Measurements from ENCODE around the gene DSCAML1. TPM values are rescaled to one million over a fixed set of nuclear protein-coding genes. Genes with fewer than 3 reads are reported as not detected.

DSCAML1 gene
- total and polyA plus RNA-seq, 4 donors: 0.18 to 1.5 (median 1.1) TPM

- TF ChIP-seq CTCF (IDR thresholded peaks at IDR 0.05; ENCODE audit: control extremely low read depth, extremely low read depth): no peak
- 91 to 93% methylated on average over 6 of the region's 6 CpGs for WGBS, 2 donors
Measured at GRCh38 chr11:117713538-117713991, 83.5 kb downstream of the DSCAML1 start.

GRCh38 chr11:117712530-117712929, 84.5 kb downstream of the DSCAML1 start:
- no peak overlapping the region for H3K9ac ChIP-seq (ENCODE audit: insufficient read depth in 1 of 2, low read length in 2 of 2)
- H3K36me3 ChIP-seq (ENCODE audit: control insufficient read depth in 4 of 4, insufficient read depth in 4 of 4, low read length in 4 of 4): no peaks in the 10 kb centered on the region
- 94 to 96% methylated on average over 13 of the region's 13 CpGs for WGBS, 2 donors
- no peak for DNase-seq
- no peak overlapping the region for H3K4me3 ChIP-seq
- no peaks in the 10 kb centered on the region for H3K27me3 ChIP-seq (ENCODE audit: control insufficient read depth in 3 of 3, insufficient read depth in 3 of 3, low read length in 2 of 3)
- peaks cover 0 to 4% (median 0%) of the 10 kb centered on the region in 4 donors for H3K9me3 ChIP-seq (ENCODE audit: control insufficient read depth in 4 of 4, insufficient read depth in 3 of 4, low read length in 3 of 4)
- H3K27ac ChIP-seq (ENCODE audit: low read depth in 1 of 2, low read length in 1 of 2): no peak overlapping the region
- no peak for ATAC-seq (ENCODE audit: insufficient read depth, low FRiP score)
- peaks cover 0 to 6% (median 3%) of the 10 kb centered on the region in 5 donors for H3K4me1 ChIP-seq (ENCODE audit: control insufficient read depth in 5 of 5, insufficient read depth in 5 of 5, low read length in 5 of 5)
- no peak for TF ChIP-seq CTCF (IDR thresholded peaks at IDR 0.05; ENCODE audit: control extremely low read depth, extremely low read depth)

More at GRCh38 chr11:117713538-117713991, 83.5 kb downstream of the DSCAML1 start:
- no peak for DNase-seq
- H3K9ac ChIP-seq (ENCODE audit: insufficient read depth in 1 of 2, low read length in 2 of 2): no peak overlapping the region
- no peak overlapping the region for H3K27ac ChIP-seq (ENCODE audit: low read depth in 1 of 2, low read length in 1 of 2)
- no peaks in the 10 kb centered on the region for H3K36me3 ChIP-seq (ENCODE audit: control insufficient read depth in 4 of 4, insufficient read depth in 4 of 4, low read length in 4 of 4)
- no peak for ATAC-seq (ENCODE audit: insufficient read depth, low FRiP score)
- no peak overlapping the region for H3K4me3 ChIP-seq
- peaks cover 0 to 15% (median 6%) of the 10 kb centered on the region in 5 donors for H3K4me1 ChIP-seq (ENCODE audit: control insufficient read depth in 5 of 5, insufficient read depth in 5 of 5, low read length in 5 of 5)
- no peaks in the 10 kb centered on the region for H3K27me3 ChIP-seq (ENCODE audit: control insufficient read depth in 3 of 3, insufficient read depth in 3 of 3, low read length in 2 of 3)
- peaks cover 0 to 4% (median 0%) of the 10 kb centered on the region in 4 donors for H3K9me3 ChIP-seq (ENCODE audit: control insufficient read depth in 4 of 4, insufficient read depth in 3 of 4, low read length in 3 of 4)

- DNase-seq: no peak
- Histone ChIP-seq H3K36me3 (ENCODE audit: control insufficient read depth in 4 of 4, insufficient read depth in 4 of 4, low read length in 4 of 4) (no peaks in the 10 kb centered on the region), H3K27me3 (ENCODE audit: control insufficient read depth in 3 of 3, insufficient read depth in 3 of 3, low read length in 2 of 3) (no peaks in the 10 kb centered on the region), H3K27ac (ENCODE audit: low read depth in 1 of 2, low read length in 1 of 2) (no peak overlapping the region), H3K4me1 (ENCODE audit: control insufficient read depth in 5 of 5, insufficient read depth in 5 of 5, low read length in 5 of 5) (peaks cover 0 to 3% (median 0%) of the 10 kb centered on the region in 5 donors), H3K9ac (ENCODE audit: insufficient read depth in 1 of 2, low read length in 2 of 2) (no peak overlapping the region), H3K4me3 (no peak overlapping the region), H3K9me3 (ENCODE audit: control insufficient read depth in 4 of 4, insufficient read depth in 3 of 4, low read length in 3 of 4) (peaks cover 0 to 4% (median 0%) of the 10 kb centered on the region in 4 donors)
- WGBS, 2 donors: 85 to 89% methylated on average over 7 of the region's 7 CpGs
- no peak for ATAC-seq (ENCODE audit: insufficient read depth, low FRiP score)
- no peak for TF ChIP-seq CTCF (IDR thresholded peaks at IDR 0.05; ENCODE audit: control extremely low read depth, extremely low read depth)
Measured at GRCh38 chr11:117711331-117711730, 85.7 kb downstream of the DSCAML1 start.

- Histone ChIP-seq H3K4me3 (no peak overlapping the region), H3K9ac (ENCODE audit: insufficient read depth in 1 of 2, low read length in 2 of 2) (no peak overlapping the region), H3K27me3 (ENCODE audit: control insufficient read depth in 3 of 3, insufficient read depth in 3 of 3, low read length in 2 of 3) (no peaks in the 10 kb centered on the region), H3K9me3 (ENCODE audit: control insufficient read depth in 4 of 4, insufficient read depth in 3 of 4, low read length in 3 of 4) (peaks cover 0 to 4% (median 0%) of the 10 kb centered on the region in 4 donors), H3K4me1 (ENCODE audit: control insufficient read depth in 5 of 5, insufficient read depth in 5 of 5, low read length in 5 of 5) (peaks cover 0 to 3% (median 0%) of the 10 kb centered on the region in 5 donors), H3K36me3 (ENCODE audit: control insufficient read depth in 4 of 4, insufficient read depth in 4 of 4, low read length in 4 of 4) (no peaks in the 10 kb centered on the region), H3K27ac (ENCODE audit: low read depth in 1 of 2, low read length in 1 of 2) (no peak overlapping the region)
- ATAC-seq (ENCODE audit: insufficient read depth, low FRiP score) (no peak), DNase-seq (no peak)
- WGBS, 2 donors: 87 to 89% methylated on average over 4 of the region's 4 CpGs
- no peak for TF ChIP-seq CTCF (IDR thresholded peaks at IDR 0.05; ENCODE audit: control extremely low read depth, extremely low read depth)
Measured at GRCh38 chr11:117710211-117710610, 86.8 kb downstream of the DSCAML1 start.
